GM12874 (cell line): ENCODE results near the gene ENAH.

Source experiments
- CTCF ChIP-seq: IDR thresholded peaks from 2 replicates; pipeline ENCODE4 v1.5.1; 2011; ENCODE audit warnings: low read depth, mild to moderate bottlenecking, control low read depth, low read length, moderate library complexity; ENCODE audit not compliant: insufficient read depth

ENAH gene

GRCh38 chr1:225693085-225693696 is 40.3 kb upstream of the ENAH start:
- TF ChIP-seq CTCF = no peak

GRCh38 chr1:225692517-225692879 is 39.6 kb upstream of the ENAH start:
- TF ChIP-seq CTCF = no peak

- TF ChIP-seq CTCF = no peak
These were observed 39.1 kb upstream of the ENAH start for GRCh38 chr1:225691861-225692516.

- TF ChIP-seq CTCF = no peak
These were observed 38.5 kb upstream of the ENAH start for GRCh38 chr1:225691377-225691776.

DNA sequence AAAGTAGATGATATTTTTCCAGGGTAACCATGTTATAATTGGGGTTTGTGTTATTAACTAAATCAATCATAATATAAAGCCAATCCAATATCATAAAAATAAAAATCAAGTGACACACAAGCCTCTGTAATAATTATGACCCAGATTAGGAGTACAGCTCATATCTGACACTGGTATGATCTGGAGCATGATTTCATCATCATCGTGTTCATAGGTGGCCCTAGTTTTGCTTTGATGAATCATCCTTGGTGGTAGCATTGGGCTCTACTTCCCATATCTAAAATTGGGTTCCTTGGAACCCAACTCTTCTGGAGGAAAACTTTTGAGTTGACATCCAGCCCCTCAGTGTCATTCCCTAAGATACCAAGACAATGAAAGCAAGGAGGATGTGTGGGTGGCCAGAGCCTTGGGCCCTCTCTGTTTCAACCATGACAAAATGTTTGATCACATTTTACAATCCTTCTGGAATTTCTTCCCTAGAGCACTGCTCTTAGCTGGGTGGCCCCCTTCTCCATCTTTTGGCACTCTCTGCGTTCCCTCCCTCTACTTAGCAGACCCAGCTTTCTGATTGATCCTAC is 37.0 kb upstream of the ENAH start:
- no peak for TF ChIP-seq CTCF

DNA sequence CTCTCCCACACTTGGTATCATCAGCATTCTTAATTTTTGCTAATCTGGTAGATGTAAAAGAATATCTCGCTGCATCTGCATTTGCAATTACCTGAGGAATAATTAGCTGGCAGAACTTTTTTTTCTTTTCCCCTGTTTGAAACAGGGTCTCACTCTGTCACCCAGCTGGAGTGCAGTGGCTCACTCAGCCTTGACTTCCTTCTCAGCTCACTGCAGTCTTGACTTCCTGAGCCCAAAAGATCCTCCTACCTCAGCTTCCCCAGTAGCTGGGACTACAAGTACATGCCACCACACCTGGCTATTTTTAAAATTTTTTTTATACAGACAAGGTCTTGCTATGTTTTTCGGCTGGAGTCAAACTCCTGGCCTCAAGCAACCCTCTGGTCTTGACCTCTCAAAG is 35.4 kb upstream of the ENAH start:
- no peak for TF ChIP-seq CTCF

DNA sequence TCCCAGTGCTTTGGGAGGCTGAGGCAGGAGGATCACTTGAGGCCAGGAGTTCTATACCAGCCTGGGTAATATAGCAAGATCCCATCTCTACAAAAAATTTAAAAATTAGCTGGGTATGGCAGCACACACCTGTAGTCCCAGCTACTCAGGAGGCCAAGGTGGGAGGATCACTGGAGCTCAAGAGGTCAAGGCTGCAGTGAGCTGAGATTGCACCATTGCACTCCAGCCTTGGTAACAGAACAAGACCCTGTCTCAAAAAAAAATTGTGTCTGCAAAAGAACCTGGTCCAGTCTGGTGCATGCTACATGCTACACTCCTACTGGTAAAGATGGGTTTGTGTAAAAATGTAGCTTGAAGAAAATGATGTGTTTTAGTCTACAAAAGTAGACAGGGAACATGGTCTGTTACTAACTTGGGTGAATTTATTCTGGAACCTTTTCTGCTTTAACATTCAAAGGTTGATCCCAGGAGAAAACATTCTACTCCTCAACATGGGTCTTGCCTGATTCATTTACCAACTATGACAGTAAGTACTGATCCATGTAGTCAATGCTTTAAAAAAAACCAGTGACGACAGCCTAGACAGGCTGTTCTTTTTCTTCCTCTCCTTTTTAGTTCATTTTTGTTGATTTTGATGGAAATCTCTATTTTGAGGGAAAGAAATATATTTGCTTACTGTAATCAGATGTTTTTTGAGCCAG is 32.7 kb upstream of the ENAH start:
- no peak for TF ChIP-seq CTCF
